Glomerular visceral epithelial cell (primary cell): ENCODE measurements around the gene NXPH4.

Source experiments
- DNase-seq: peaks from one replicate; pipeline ENCODE4 v3.0.0-alpha.2; 2016; ENCODE audit errors: extremely low spot score

Gene NXPH4

GRCh38 chr12:57273516-57273915 lies 56.9 kb downstream of the NXPH4 start:
- DNase-seq: no peak
